Central memory CD4-positive, alpha-beta T cell (primary cell): Measurements from ENCODE around the gene VWA7.

ENCODE experiments used
- DNase-seq: peaks from one replicate; pipeline ENCODE4 v3.0.0; 2022

Gene VWA7

GRCh38 chr6:31750411-31751022 lies 26.6 kb downstream of the VWA7 start:
- DNase-seq: no peak

- no peak for DNase-seq
These were observed 27.7 kb downstream of the VWA7 start for GRCh38 chr6:31749301-31750036.

GRCh38 chr6:31744422-31744821 lies 32.7 kb downstream of the VWA7 start:
- DNase-seq: no peak

- DNase-seq: no peak
These were observed 34.2 kb downstream of the VWA7 start for GRCh38 chr6:31742894-31743293.

GRCh38 chr6:31741815-31742214 lies 35.3 kb downstream of the VWA7 start:
- no peak for DNase-seq

- no peak for DNase-seq
These were observed 36.5 kb downstream of the VWA7 start for GRCh38 chr6:31740397-31741223.

GRCh38 chr6:31739639-31740396 lies 37.3 kb downstream of the VWA7 start, which contains the start of gene MSH5:
Gene MSH5 (plus strand): TSS chr6:31740005. CDS start chr6:31740467, 462 bp downstream.
- peak; percentile 94 for DNase-seq

- DNase-seq: peak; percentile 83
These were observed 38.8 kb downstream of the VWA7 start for GRCh38 chr6:31737991-31738979.

GRCh38 chr6:31737315-31737990 lies 39.7 kb downstream of the VWA7 start:
- DNase-seq: no peak

- no peak for DNase-seq
These were observed 40.3 kb downstream of the VWA7 start for GRCh38 chr6:31736768-31737314.

GRCh38 chr6:31736021-31736767 lies 40.9 kb downstream of the VWA7 start, which contains the start of gene CLIC1:
Gene CLIC1 (minus strand): TSS chr6:31736530. CDS start chr6:31736300, 230 bp downstream.
- DNase-seq: peak; percentile 47

- DNase-seq: peak; percentile 40
These were observed 42.2 kb downstream of the VWA7 start for GRCh38 chr6:31734821-31735406.

GRCh38 chr6:31734247-31734820 lies 42.8 kb downstream of the VWA7 start:
- no peak for DNase-seq

GRCh38 chr6:31733734-31734133 lies 43.4 kb downstream of the VWA7 start:
- no peak for DNase-seq

- no peak for DNase-seq
These were observed 45.1 kb downstream of the VWA7 start for GRCh38 chr6:31732029-31732428.

GRCh38 chr6:31730631-31731086 lies 46.5 kb downstream of the VWA7 start:
- no peak for DNase-seq

GRCh38 chr6:31729979-31730630 lies 47.0 kb downstream of the VWA7 start:
- peak; percentile 54 for DNase-seq

GRCh38 chr6:31729515-31729978 lies 47.6 kb downstream of the VWA7 start:
- DNase-seq: peak; percentile 74
